Measurements from ENCODE around the gene ERBB4. TPM values are rescaled to one million over a fixed set of nuclear protein-coding genes. Genes with fewer than 3 reads are reported as not detected.

Gene ERBB4
- total RNA-seq, 8 experiments from 2014 or later = 0.14 to 27.9 (median 7.9) TPM

DNA sequence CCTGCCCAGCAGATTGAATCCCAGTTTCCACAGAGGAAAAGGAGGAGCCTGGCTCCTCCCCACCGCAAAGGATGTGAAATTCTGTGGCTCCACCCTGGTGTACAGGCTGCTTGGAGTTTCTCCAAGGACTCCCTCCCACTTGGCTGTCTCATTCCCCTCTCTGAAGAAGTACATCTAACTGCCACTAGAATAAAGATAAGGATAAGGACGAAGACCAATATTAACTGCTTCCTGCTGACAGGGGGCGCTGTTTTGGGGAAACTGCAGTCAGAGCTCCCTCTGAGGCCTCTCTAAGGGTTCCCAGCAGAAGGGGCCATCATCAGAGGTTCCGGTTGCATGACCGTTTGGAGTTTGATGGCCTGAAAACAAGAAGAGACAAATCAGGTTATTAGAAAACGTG, 1191.3 kb downstream of the ERBB4 start:
- Histone ChIP-seq H3K4me3 (no peak overlapping the region), H3K27ac (no peak overlapping the region), H3K4me1 (replicated peaks in 1 of 2) (no peaks in the 10 kb centered on the region)
- WGBS, 10 experiments = 15 to 100% (median 74%) methylated on average over 1 to 4 of the region's 6 CpGs; no CpG with 5 or more reads in 1 of the 10 experiments
- ATAC-seq (replicated peaks in 6 of 8) = peak in 1 of 8 experiments; percentile 48
- in situ Hi-C loops (cut with MboI; ENCODE audit: low pct_unique_long_range_greater_than_20kb in 2 of 9, low sequenced_read_pairs in 9 of 9, unreplicated experiment in 9 of 9) = no loop called here

DNA sequence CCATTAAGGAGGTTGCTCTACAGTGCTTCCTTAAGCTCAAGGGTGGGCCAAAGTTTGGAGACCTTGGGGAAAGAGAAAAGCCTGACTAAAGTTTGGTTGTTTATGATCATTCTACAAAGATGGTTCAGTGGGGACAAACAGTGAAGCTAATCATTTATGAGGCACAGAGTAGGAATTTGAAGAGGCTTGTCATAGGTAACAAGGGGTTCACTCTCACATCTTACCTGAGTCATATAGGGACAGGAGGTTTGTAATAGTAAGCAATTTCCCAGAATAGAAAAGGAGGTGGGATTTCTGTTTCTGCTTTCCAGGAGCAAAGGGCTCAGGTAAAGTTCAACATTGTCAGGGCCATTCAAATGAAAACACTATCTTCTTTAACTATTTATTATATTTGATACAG, 1194.3 kb downstream of the ERBB4 start:
- no peak overlapping the region for H3K27ac ChIP-seq
- in situ Hi-C loops (cut with MboI; ENCODE audit: low pct_unique_long_range_greater_than_20kb in 2 of 9, low sequenced_read_pairs in 9 of 9, unreplicated experiment in 9 of 9) = no loop called here
- ATAC-seq (replicated peaks in 6 of 8) = no peak
- no peak overlapping the region for H3K4me3 ChIP-seq
- no peaks in the 10 kb centered on the region for H3K4me1 ChIP-seq (replicated peaks in 1 of 2)

DNA sequence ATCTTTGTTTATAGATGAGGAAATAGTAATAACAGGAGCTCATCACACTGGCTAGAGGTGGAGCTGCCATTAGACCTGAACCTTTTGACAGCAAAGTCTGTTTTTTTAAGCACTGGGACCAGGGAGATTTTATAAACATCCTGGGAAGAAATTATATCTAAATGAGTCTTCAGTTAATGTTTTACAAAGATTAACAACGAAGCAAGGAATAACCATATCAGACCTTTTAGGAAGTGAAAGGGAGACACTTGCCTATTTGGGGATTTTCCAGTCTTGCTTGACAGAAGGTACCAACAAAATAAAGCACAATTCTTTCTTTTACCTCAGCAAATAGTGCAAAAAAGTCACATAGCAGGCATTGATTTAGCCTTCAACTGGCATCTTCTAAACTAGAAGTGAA, 1205.2 kb downstream of the ERBB4 start:
- H3K27ac ChIP-seq = no peak overlapping the region

DNA sequence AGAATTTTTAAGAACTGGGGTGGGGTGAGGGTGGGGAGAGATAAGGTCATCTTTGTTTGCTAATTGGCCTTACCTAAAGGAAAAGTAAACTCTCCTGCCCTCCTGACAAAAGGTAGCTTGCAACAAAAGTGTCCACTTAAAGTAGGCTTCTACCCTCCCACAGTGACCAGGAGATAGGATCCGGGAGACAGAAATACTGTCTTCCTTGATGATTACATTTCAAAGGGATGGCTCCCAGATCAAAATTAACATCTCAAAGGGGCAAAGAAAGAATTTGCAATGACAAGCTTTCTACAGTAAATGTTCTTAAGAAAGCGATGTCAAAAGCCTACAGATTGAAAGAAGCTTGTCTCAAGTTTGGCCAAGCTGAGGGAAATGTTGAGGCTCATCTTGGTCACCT, 1206.9 kb downstream of the ERBB4 start:
- H3K27ac ChIP-seq = no peak overlapping the region
- no peak overlapping the region for H3K4me3 ChIP-seq
- no peaks in the 10 kb centered on the region for H3K4me1 ChIP-seq (replicated peaks in 1 of 2)
- in situ Hi-C loops (cut with MboI; ENCODE audit: low pct_unique_long_range_greater_than_20kb in 2 of 9, low sequenced_read_pairs in 9 of 9, unreplicated experiment in 9 of 9) = no loop called here
- WGBS, 10 experiments = 13 to 83% (median 32%) methylated on average over 1 to 2 of the region's 2 CpGs; no CpG with 5 or more reads in 2 of the 10 experiments
- ATAC-seq (replicated peaks in 6 of 8) = no peak

More for the DNA sequence above, 1205.2 kb downstream of the ERBB4 start:
- in situ Hi-C loops (cut with MboI; ENCODE audit: low pct_unique_long_range_greater_than_20kb in 2 of 9, low sequenced_read_pairs in 9 of 9, unreplicated experiment in 9 of 9) = no loop called here
- no peaks in the 10 kb centered on the region for H3K4me1 ChIP-seq (replicated peaks in 1 of 2)
- ATAC-seq (replicated peaks in 6 of 8) = no peak
- WGBS, 10 experiments = 0 to 83% (median 43%) methylated on average over 1 of the region's 1 CpG; no CpG with 5 or more reads in 1 of the 10 experiments
- no peak overlapping the region for H3K4me3 ChIP-seq

DNA sequence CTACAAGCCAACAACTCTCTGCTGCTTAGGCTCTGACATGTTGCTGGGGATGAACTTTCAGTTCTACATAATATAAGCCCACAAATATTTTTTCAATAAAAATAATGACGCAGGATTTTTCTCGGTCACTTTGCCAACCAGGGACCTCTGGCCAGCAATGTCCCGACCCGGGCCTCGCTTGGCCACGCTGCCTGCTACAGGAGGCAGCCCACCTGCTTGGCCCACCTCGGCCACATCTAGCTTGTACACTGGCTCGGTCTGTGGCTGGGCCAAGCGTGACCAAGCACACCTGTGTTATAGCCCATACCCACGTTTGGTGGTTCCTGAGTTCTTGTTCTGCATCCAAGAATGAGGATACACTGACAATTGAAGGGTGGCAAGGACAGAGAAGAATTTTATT, 1208.7 kb downstream of the ERBB4 start:
- in situ Hi-C loops (cut with MboI; ENCODE audit: low pct_unique_long_range_greater_than_20kb in 2 of 9, low sequenced_read_pairs in 9 of 9, unreplicated experiment in 9 of 9) = no loop called here
- Histone ChIP-seq H3K27ac (no peak overlapping the region), H3K4me1 (replicated peaks in 1 of 2) (no peaks in the 10 kb centered on the region), H3K4me3 (no peak overlapping the region)
- no peak for ATAC-seq (replicated peaks in 6 of 8)
- 47 to 98% (median 87%) methylated on average over 2 to 7 of the region's 10 CpGs; no CpG with 5 or more reads in 4 of the 10 experiments for WGBS, 10 experiments

DNA sequence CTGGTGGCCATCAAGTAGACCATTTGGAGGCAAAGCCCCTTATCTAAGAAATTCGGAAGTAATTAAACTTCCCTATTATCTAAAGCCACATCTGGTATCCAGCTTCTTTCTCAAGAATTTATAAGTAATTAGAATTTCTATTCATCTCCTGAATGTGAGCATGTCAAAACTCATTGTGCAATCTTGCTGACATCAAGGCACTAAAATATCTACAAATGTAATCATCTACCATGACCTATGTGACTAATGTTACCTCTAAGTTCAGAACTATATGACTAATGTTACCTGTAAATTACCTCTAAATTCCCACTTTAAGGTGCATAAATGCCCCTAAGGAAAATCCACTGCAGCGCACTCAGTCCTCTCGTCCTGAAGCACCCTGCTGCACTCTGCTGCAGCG, 1209.2 kb downstream of the ERBB4 start:
- Histone ChIP-seq H3K4me3 (no peak overlapping the region), H3K4me1 (replicated peaks in 1 of 2) (no peaks in the 10 kb centered on the region), H3K27ac (no peak overlapping the region)
- no peak for ATAC-seq (replicated peaks in 6 of 8)
- WGBS, 10 experiments = 26 to 100% (median 84%) methylated on average over 1 to 4 of the region's 4 CpGs
- in situ Hi-C loops (cut with MboI; ENCODE audit: low pct_unique_long_range_greater_than_20kb in 2 of 9, low sequenced_read_pairs in 9 of 9, unreplicated experiment in 9 of 9) = no loop called here

DNA sequence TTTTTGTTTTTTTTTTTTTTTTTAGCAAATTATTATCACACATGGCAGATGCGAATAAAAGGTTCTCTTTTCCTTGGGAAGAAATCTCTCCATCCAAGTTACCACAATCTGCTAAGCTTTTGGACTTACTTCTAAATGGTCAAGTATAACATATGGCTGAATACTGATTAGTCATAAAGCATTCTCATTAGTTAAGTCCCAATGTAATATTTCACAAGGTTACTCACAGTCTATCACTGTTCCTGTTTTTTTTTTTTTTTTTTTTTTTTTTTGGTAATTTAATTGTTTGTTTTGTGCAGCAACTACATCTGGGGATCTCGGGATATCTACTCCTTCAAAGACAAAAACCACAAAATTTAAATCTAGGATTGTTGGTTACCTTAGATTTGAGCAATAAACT, 1210.5 kb downstream of the ERBB4 start:
- no peak for ATAC-seq (replicated peaks in 6 of 8)
- Histone ChIP-seq H3K4me3 (no peak overlapping the region), H3K27ac (no peak overlapping the region), H3K4me1 (replicated peaks in 1 of 2) (no peaks in the 10 kb centered on the region)
- WGBS, 10 experiments = 0 to 100% (median 88%) methylated on average over 1 to 2 of the region's 2 CpGs; no CpG with 5 or more reads in 2 of the 10 experiments
- in situ Hi-C loops (cut with MboI; ENCODE audit: low pct_unique_long_range_greater_than_20kb in 2 of 9, low sequenced_read_pairs in 9 of 9, unreplicated experiment in 9 of 9) = no loop called here
